ENCODE measurements around the gene VN1R2. TPM values are rescaled to one million over a fixed set of nuclear protein-coding genes. Genes with fewer than 3 reads are reported as not detected.

Gene VN1R2
- polyA plus RNA-seq, 4 donors, result 0.17 to 0.33 TPM; not detected in 2

Other genes with a start within 250 kb of the VN1R2 start
- under 1 TPM; 0.08 to 0.21 (median 0.10) TPM for gene ERVV-1, start 244.4 kb upstream of the VN1R2 start, polyA plus RNA-seq (ENCODE audit: insufficient read length in 4 of 4)
- gene ERVV-2, start 213.6 kb upstream of the VN1R2 start, polyA plus RNA-seq (ENCODE audit: insufficient read length in 4 of 4), result under 1 TPM in 1 of 4 donors, not detected in 3; 0.17 TPM
- gene ZNF160, start 154.9 kb upstream of the VN1R2 start, polyA plus RNA-seq (ENCODE audit: insufficient read length in 4 of 4), result 10 to 100 TPM; 29.5 to 90.9 (median 48.3) TPM
- gene ZNF415, start 125.4 kb upstream of the VN1R2 start, polyA plus RNA-seq (ENCODE audit: insufficient read length in 4 of 4), result 10 to 100 TPM; 18.7 to 28.2 (median 22.1) TPM
- gene ZNF347, start 99.2 kb upstream of the VN1R2 start, polyA plus RNA-seq (ENCODE audit: insufficient read length in 4 of 4), result 10 to 100 TPM in 3 of 4 donors, 1 to 10 TPM in 1; 9.7 to 16.9 (median 12.0) TPM
- gene ZNF665, start 64.9 kb upstream of the VN1R2 start, polyA plus RNA-seq (ENCODE audit: insufficient read length in 4 of 4), result 10 to 100 TPM in 1 of 4 donors, 1 to 10 TPM in 3; 6.3 to 12.9 (median 9.1) TPM
- gene ZNF677, start 3.4 kb upstream of the VN1R2 start, polyA plus RNA-seq (ENCODE audit: insufficient read length in 4 of 4), result 10 to 100 TPM; 45.6 to 53.5 (median 49.5) TPM
- gene VN1R4, start 9.4 kb downstream of the VN1R2 start, polyA plus RNA-seq (ENCODE audit: insufficient read length in 4 of 4), result not detected
- gene ZNF845, start 75.5 kb downstream of the VN1R2 start, polyA plus RNA-seq (ENCODE audit: insufficient read length in 4 of 4), result 10 to 100 TPM in 1 of 4 donors, 1 to 10 TPM in 3; 7.5 to 10.8 (median 9.0) TPM
- gene ZNF525, start 107.4 kb downstream of the VN1R2 start, polyA plus RNA-seq (ENCODE audit: insufficient read length in 4 of 4), result 10 to 100 TPM in 3 of 4 donors, 1 to 10 TPM in 1; 9.4 to 14.3 (median 11.9) TPM
- gene ZNF765, start 136.9 kb downstream of the VN1R2 start, polyA plus RNA-seq (ENCODE audit: insufficient read length in 4 of 4), result 10 to 100 TPM; 10.2 to 15.7 (median 12.7) TPM
- gene ZNF761, start 173.7 kb downstream of the VN1R2 start, polyA plus RNA-seq (ENCODE audit: insufficient read length in 4 of 4), result 10 to 100 TPM; 10.7 to 17.4 (median 14.7) TPM
- gene ZNF813, start 209.4 kb downstream of the VN1R2 start, polyA plus RNA-seq (ENCODE audit: insufficient read length in 4 of 4), result 1 to 10 TPM; 6.6 to 8.0 (median 6.9) TPM